GM23248 (cell line): ENCODE measurements around the gene MR1. TPM values are rescaled to one million over a fixed set of nuclear protein-coding genes. Genes with fewer than 3 reads are reported as not detected.

Experiments used
- DNase-seq: peaks from one replicate; pipeline ENCODE4 v3.0.0-alpha.2; 2015
- H2AFZ ChIP-seq: fragments of 200-600 bp; sonication (generic); 2 replicates; pipeline ENCODE4 v1.6.1; 2016; ENCODE audit warnings: antibody characterized with exemption
- H3F3A ChIP-seq: fragments of 200-600 bp; sonication (generic); 2 replicates; pipeline ENCODE4 v1.6.1; 2016; ENCODE audit warnings: mild to moderate bottlenecking, antibody characterized with exemption, mixed run types; ENCODE audit not compliant: insufficient read depth
- H3K27ac ChIP-seq: fragments of 200-600 bp; sonication (generic); 2 replicates; pipeline ENCODE4 v1.5.1; 2016; ENCODE audit warnings: mild to moderate bottlenecking
- H3K27me3 ChIP-seq: fragments of 200-600 bp; sonication (generic); replicated peaks from 2 replicates; pipeline ENCODE4 v1.6.1; 2016; ENCODE audit warnings: mild to moderate bottlenecking; ENCODE audit not compliant: insufficient read depth
- H3K36me3 ChIP-seq: fragments of 200-600 bp; sonication (generic); 2 replicates; pipeline ENCODE4 v1.6.1; 2016; ENCODE audit warnings: low read depth, mild to moderate bottlenecking
- H3K4me1 ChIP-seq: fragments of 200-600 bp; sonication (generic); 2 replicates; pipeline ENCODE4 v1.6.1; 2016; ENCODE audit warnings: mild to moderate bottlenecking; ENCODE audit not compliant: insufficient read depth
- H3K4me2 ChIP-seq: fragments of 200-600 bp; sonication (generic); one replicate; pipeline ENCODE4 v1.6.1; 2016; ENCODE audit warnings: mild to moderate bottlenecking; ENCODE audit not compliant: unreplicated experiment
- H3K4me3 ChIP-seq: fragments of 200-600 bp; sonication (generic); 2 replicates; pipeline ENCODE4 v1.5.1; 2016; ENCODE audit warnings: mild to moderate bottlenecking
- H3K79me2 ChIP-seq: fragments of 200-600 bp; sonication (generic); 2 replicates; pipeline ENCODE4 v1.6.1; 2016; ENCODE audit warnings: mild to moderate bottlenecking; ENCODE audit not compliant: insufficient read depth
- H3K9ac ChIP-seq: fragments of 200-600 bp; sonication (generic); 2 replicates; pipeline ENCODE4 v1.6.1; 2016; ENCODE audit warnings: mild to moderate bottlenecking
- H3K9me2 ChIP-seq: fragments of 200-600 bp; sonication (generic); 2 replicates; pipeline ENCODE4 v1.6.1; 2016; ENCODE audit warnings: mixed run types, mild to moderate bottlenecking, moderate library complexity; ENCODE audit not compliant: insufficient read depth
- H3K9me3 ChIP-seq: fragments of 200-600 bp; sonication (generic); one replicate; pipeline ENCODE4 v1.6.1; 2017; ENCODE audit warnings: low read depth
- H4K20me1 ChIP-seq: fragments of 200-600 bp; sonication (generic); 2 replicates; pipeline ENCODE4 v1.6.0; 2016; ENCODE audit not compliant: insufficient read depth
- EZH2 ChIP-seq: fragments of 200-600 bp; sonication (generic); IDR thresholded peaks from 2 replicates; pipeline ENCODE4 v1.6.1; 2018; ENCODE audit warnings: antibody characterized with exemption, mild to moderate bottlenecking; ENCODE audit not compliant: insufficient read depth, poor library complexity, severe bottlenecking
- EZH2phosphoT487 ChIP-seq: fragments of 200-600 bp; sonication (generic); IDR thresholded peaks from 2 replicates; pipeline ENCODE4 v1.6.1; 2018; ENCODE audit warnings: antibody characterized with exemption, moderate library complexity, mild to moderate bottlenecking, low read depth; ENCODE audit not compliant: insufficient read depth
- WGBS, 2 experiments: methylation state at CpG; one replicate each; pipeline ENCODE4 v1.1.6; 2015 to 2017; ENCODE audit warnings: low lambda C conversion rate in 2 of 2, low coverage in 1 of 2; ENCODE audit errors: missing lambda C conversion rate in 2 of 2; 5-methylcytosine and 5-hydroxymethylcytosine counted together
- in situ Hi-C: fragments of 300-500 bp; cut with MboI; formaldehyde crosslinking; loops from 2 replicates; pipeline ENCODE4 v1.15.0; 2020
- polyA plus RNA-seq: library from polyadenylated mRNA; unstranded; fragments of >200 nt; fragmentation: Nextera tagmentation; extraction: Ambion mirVana; gene quantifications from 2 replicates; pipeline ENCODE4 v1.2.1, GENCODE V29; 2016
- total RNA-seq: library from RNA; depleted of rRNA; stranded (reverse); fragments of >200 nt; shearing (Covaris generic); gene quantifications from 2 replicates; pipeline ENCODE4 v1.2.3, GENCODE V29; 2014

Gene MR1
- total and polyA plus RNA-seq, 2 experiments from 2014 or later: 25.2 to 26.2 TPM

- Histone ChIP-seq H3K9ac (peak overlapping the region; percentile 82), H3F3A (peaks cover 49% of the 10 kb centered on the region), H3K27ac (0 out of 2 replicates have a peak overlapping the region, but pooled peaks have one; percentile 23), H2AFZ (peak overlapping the region; percentile 88), H3K4me2 (peak overlapping the region; percentile 95), H3K27me3 (no peaks in the 10 kb centered on the region), H3K4me1 (peaks cover 27% of the 10 kb centered on the region), H3K36me3 (no peaks in the 10 kb centered on the region), H3K9me2 (no peaks in the 10 kb centered on the region), H3K9me3 (no peaks in the 10 kb centered on the region), H3K4me3 (peak overlapping the region; percentile 83), H4K20me1 (peaks cover 11% of the 10 kb centered on the region; the same call in 1 of the 2 replicates), H3K79me2 (peaks cover 33% of the 10 kb centered on the region)
- in situ Hi-C loops: no loop called here
- no peak for DNase-seq
- no peak for TF ChIP-seq EZH2
- no peak for TF ChIP-seq EZH2phosphoT487
- 75% methylated on average over 10 of the region's 10 CpGs for WGBS, 2 experiments
These were observed 10.3 kb upstream of the MR1 start for GRCh38 chr1:181023265-181024057.

GRCh38 chr1:181028196-181028595 lies 5.6 kb upstream of the MR1 start:
- peaks cover 32% of the 10 kb centered on the region for H3F3A ChIP-seq
- no peaks in the 10 kb centered on the region for H4K20me1 ChIP-seq
- no peaks in the 10 kb centered on the region for H3K36me3 ChIP-seq
- H2AFZ ChIP-seq: no peak overlapping the region
- peak overlapping the region; percentile 5 for H3K4me2 ChIP-seq
- in situ Hi-C loops: no loop called here
- no peak for TF ChIP-seq EZH2phosphoT487
- TF ChIP-seq EZH2: no peak
- H3K27ac ChIP-seq: no peak overlapping the region; the same call in 1 of the 2 replicates
- H3K4me3 ChIP-seq: no peak overlapping the region
- H3K27me3 ChIP-seq: no peaks in the 10 kb centered on the region
- H3K9me3 ChIP-seq: no peaks in the 10 kb centered on the region
- no peak overlapping the region for H3K9ac ChIP-seq
- no peaks in the 10 kb centered on the region for H3K9me2 ChIP-seq
- peak; percentile 69 for DNase-seq
- no peaks in the 10 kb centered on the region for H3K79me2 ChIP-seq
- H3K4me1 ChIP-seq: peaks cover 21% of the 10 kb centered on the region

DNA sequence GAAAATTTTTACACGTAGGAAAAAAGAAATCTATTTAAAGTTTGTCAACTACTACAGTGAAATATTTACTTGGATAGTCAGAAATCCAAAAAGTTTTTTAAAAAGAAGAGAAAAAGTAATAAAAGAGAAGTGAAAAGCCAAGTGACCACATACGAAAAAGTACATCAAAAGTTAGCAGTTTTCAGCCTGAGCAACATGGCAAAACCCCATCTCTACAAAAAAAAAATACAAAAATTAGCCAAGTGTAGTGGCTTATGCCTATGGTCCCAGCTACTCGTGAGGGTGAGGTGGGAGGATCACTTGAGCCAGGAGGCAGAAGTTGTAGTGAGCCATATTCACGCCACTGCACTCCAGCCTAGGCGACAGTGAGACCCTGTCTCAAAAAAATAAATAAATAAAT lies 5.2 kb upstream of the MR1 start:
- H3K4me1 ChIP-seq: peaks cover 24% of the 10 kb centered on the region
- H3K27ac ChIP-seq: no peak overlapping the region
- no peaks in the 10 kb centered on the region for H3K9me2 ChIP-seq
- no peak overlapping the region for H3K9ac ChIP-seq
- no peaks in the 10 kb centered on the region for H3K9me3 ChIP-seq
- in situ Hi-C loops: no loop called here
- no peaks in the 10 kb centered on the region for H3K36me3 ChIP-seq
- H3K79me2 ChIP-seq: no peaks in the 10 kb centered on the region
- H3K4me3 ChIP-seq: no peak overlapping the region
- H4K20me1 ChIP-seq: no peaks in the 10 kb centered on the region
- peaks cover 32% of the 10 kb centered on the region for H3F3A ChIP-seq
- DNase-seq: no peak
- no peak for TF ChIP-seq EZH2phosphoT487
- TF ChIP-seq EZH2: no peak
- peak overlapping the region; percentile 5 for H3K4me2 ChIP-seq
- no peak overlapping the region for H2AFZ ChIP-seq
- H3K27me3 ChIP-seq: no peaks in the 10 kb centered on the region
- WGBS, 2 experiments: 81 to 84% methylated on average over 5 of the region's 5 CpGs

- Histone ChIP-seq H3K9me3 (no peaks in the 10 kb centered on the region), H3K27me3 (no peaks in the 10 kb centered on the region), H3K27ac (peak overlapping the region; percentile 92), H3K4me1 (peaks cover 27% of the 10 kb centered on the region), H2AFZ (peak overlapping the region; percentile 98), H3F3A (peaks cover 21% of the 10 kb centered on the region), H3K4me3 (no peak overlapping the region), H3K9ac (peak overlapping the region; percentile 83; the same call in 1 of the 2 replicates), H4K20me1 (no peaks in the 10 kb centered on the region), H3K4me2 (no peak overlapping the region), H3K36me3 (no peaks in the 10 kb centered on the region), H3K79me2 (peaks cover 29% of the 10 kb centered on the region), H3K9me2 (no peaks in the 10 kb centered on the region)
- TF ChIP-seq EZH2 (no peak), EZH2phosphoT487 (no peak)
- WGBS, 2 experiments: 90 to 98% methylated on average over 2 of the region's 2 CpGs
- no peak for DNase-seq
- in situ Hi-C loops: no loop called here
These were observed 1.2 kb upstream of the MR1 start for GRCh38 chr1:181032535-181032934.
